A172 (cell line): ENCODE data around the gene MBNL2. TPM values are rescaled to one million over a fixed set of nuclear protein-coding genes. Genes with fewer than 3 reads are reported as not detected.

ENCODE experiments used
- DNase-seq: peaks from one replicate; pipeline ENCODE4 v3.0.0-alpha.2; 2015; ENCODE audit warnings: low spot score
- total RNA-seq: library from RNA; depleted of rRNA; stranded (reverse); fragments of >200 nt; shearing (Covaris generic); gene quantifications from 2 replicates; pipeline ENCODE4 v1.2.3, GENCODE V29; 2014

Gene MBNL2
- total RNA-seq, 1 experiment from 2014 or later = 204 TPM

DNA sequence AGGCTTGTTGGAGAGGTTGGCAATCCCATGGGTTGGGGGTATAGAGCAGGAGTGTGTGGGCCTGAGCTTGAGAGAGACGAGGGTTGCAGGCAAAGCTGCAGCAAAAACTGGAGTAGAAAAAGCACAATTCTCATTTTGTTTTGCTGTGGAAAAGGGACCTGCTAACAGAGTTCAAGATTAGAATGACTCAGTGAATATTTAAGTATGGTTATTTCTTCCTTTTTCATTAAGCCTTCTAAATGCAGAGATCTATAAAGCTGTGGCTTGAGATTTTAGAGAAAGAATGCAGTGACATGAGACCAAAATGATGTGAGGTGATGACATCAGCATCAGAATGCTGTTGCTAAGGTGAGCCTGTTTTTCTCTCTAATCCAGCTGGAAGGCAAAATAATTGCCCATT, 10.8 kb upstream of the MBNL2 start:
- no peak for DNase-seq

DNA sequence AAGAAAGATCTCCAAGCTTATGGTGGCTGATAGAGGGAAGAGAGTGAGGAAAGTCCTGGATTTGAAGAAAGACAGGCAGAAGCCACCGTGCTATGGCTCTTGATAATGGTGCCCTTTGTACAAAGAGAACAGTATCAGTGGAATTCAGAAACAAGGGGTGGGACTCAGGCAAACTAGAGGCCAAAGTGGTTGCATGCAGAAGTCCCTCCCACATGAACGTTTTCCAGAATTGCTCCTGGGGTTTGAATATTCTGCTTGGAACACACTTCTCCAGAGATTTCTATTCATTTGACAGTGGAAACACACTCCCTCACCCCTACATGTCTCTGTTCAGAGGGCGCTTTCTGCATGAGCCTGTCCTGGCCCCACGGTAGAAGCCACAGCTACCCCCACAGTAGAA, 10.1 kb upstream of the MBNL2 start:
- no peak for DNase-seq

DNA sequence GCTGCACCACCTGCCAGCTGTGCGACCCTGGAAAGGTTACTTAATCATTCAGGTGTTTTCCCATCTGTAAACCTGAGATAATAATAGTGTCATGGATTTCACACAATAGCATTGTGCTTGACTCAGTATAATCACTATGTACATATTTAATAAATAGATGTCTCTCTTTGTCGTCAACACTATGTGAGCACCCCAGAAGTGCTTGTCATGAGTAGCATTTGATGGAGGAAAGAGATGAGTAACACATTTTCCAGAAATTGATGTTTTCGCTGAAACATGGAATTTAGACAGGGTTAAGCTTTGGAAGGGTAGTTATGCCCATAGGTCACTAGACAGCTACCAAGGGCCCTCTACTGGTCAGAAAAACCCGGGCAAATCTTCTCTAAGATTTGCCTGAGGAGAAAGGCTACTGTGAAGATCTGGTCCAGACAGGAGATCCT, 9.5 kb upstream of the MBNL2 start:
- DNase-seq = peak; percentile 69

DNA sequence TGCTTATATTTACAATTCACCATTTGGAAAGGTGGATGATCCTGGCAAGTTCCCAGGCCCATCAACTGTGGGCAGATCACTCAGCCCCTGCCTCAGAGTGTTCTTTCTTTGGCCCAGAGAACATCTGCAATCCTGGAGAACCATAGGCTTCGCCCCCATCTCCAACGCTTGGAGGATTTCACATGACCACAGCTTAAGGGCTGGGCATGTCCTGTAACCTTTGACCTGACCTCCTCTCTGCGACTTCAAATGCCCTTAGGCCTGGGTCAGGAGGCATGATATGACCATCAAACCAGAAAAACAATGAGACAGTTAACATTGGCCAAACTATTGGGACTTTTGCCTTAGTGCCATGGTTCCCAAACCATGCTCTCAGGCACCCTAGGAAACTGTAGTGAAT, 7.2 kb upstream of the MBNL2 start:
- DNase-seq = no peak

DNA sequence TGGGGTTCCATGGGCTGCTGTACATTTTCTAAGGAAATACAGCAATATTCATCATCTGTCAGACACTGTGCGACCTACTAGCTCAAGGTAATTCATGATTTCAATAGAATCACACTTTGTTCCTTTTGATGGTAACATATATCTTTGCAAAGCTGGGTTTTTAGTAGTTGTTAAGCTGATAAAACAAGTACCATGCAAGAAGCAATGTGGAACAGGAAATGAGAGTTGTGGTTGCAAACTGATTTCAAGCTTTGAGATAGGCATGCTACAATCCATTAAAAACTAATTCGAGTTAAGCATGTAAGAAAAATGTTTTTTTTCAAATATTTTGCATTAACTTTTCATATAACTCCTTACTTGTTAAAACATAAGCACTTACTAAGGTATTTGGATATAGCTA, 6.8 kb upstream of the MBNL2 start:
- no peak for DNase-seq

DNA sequence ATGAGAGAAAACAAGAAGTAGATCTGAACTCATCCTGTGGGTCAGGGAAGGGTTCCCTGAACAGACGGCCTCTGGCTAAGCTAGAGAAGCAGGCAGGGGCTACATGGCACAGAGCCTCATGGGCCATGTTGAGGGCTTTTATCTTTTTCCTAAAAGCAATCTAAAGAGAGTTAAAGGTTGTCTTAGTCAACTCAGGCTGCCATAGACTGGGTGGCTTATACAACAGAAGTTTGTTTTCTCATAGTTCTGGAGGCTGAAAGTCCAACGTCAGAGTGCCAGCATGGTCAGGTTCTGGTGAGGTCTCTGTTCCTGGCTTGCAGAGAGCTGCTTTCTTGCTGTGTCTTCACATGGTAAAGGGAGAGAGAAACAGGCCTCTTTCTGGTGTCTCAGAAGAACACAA, 2.9 kb upstream of the MBNL2 start:
- DNase-seq = no peak

DNA sequence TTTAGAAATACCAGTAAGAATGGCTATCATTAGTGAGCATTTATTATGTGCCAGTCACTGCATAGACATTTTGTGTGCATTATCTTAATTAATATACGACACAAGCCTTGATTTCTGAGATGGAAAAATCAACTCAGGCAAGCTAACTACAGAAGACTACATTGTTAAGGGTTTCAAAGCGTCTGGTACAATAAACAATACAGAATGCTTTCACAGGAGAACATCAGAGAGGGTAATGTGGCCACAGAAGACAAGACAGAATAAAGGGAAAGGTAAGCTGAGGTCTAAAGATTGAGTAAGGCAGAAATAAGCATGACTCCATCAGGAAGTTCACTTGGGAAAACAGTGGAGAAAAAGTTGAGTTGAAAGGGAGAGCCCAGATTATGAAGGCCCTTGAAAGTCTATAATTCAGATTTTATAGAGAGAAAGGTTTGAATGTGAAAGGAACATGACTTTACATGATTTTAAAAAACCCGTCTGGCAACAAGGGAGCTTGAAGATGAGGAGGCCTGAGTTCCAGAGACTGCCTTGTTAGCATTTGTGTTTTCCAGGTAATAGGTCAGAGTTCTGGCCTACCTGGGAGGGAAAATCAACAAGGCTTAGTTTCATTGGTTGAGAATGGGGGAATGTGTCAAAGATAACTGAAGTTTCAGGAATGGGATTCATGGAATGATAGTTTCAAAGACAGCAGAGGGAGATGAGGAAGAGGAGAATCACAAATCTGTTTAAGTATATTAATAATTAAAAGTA, 1.8 kb upstream of the MBNL2 start:
- DNase-seq = no peak

DNA sequence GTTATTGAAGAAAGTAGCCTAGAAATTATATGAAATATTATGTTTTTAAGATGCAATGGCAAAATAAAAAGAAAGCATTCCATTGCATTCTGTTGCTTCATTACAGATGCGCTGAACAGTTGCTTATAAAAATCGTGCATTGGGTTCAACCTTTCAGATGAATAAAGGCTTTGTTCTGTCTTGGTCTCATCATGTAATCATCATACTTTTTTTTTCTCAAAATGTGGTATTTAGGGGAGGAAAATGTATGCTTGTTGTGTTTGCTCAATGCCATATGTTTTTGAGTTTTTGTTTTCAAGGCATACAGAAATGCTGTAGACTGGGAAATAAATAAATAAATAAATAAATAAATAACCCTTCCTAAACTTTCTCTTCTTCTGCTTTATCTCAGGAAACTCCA, 1.1 kb upstream of the MBNL2 start:
- DNase-seq = no peak

DNA sequence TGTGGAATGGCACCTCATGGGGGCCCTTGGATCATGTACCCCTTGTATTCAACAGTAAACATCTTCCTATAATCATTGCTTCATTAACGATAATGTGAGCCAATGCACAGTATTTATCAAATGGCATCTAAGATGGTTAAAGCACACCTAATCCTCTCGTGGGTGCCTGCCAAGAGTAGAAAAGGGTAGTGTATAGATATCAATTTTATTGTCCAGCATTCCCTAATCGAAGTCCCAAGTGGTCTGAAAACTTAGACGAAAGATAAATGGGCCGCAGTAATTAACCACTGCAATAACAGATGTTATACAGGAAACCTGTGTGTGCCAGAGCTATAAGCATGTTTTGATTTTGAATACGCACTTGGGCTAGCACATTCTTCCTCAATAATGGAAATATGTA, 667 bp upstream of the MBNL2 start:
- DNase-seq = no peak

DNA sequence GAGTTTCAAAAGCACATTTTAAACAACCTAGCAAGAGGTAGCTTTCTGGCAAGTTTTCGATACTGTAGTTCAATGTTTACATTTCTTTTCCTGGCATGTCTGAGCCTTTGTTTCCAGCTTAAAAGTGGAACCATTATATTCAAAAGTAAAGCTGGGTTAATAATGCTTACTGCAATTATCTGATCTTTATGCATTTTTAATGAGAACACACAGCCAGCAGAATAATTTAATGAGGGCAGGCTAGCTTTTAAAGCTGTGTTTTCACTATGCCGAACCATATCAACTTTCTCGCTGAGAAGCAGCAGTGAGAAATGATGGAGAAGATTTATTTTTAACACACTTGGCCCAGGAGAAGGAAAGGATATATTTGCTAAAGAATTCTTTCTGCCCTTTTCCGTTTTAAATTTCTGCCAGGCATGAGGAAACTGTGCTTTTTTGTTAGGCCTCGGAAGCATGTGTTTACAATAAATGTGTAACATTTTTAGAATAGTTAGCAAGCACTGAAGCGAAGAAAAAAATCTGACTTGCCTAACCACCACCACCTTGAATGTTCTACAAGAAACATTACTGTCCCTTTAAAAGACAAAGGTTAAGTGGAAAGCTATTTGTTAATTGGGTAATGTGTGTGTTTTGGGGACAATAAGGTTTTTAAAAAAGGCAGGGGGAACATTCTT, 1.0 kb downstream of the MBNL2 start:
- DNase-seq = no peak

DNA sequence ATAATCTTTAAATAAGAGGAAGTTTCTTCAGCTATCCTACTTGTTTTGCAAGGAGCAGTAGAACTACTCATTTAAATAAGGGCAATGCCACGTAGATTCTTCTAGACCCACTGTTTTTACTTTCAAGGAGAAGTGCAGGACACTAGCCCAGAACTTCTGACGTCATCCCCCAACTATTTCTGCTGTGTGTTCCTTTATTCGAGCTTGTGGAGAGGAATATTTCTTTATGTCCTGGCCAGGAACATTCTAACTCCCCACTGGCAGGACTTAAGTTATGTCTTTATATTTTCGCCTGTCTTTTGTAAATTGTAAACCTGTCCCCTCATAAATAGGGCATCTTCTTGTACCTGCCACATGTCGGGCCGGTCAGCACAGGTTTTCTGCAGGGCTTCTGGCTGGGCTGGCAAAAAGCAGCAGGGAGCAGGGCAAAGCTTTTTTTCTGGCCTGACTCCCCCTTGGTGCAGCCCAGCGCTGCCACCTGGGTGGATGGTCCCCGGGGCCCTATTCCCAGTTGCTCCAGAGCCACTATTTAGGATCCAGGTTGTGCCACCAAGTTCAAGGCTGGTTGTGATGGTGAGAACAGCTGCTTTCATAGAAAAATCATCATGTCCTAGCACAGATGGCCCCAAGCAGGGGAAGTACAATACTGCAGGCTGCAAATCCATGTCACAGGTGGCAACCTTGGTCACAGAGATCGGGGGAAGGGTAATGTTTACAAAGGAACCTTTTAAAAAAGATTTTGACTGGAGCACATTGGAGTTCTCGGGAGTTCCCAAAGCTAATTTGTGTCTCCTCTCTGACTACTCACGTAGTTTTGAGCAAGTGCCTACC, 1.8 kb downstream of the MBNL2 start:
- DNase-seq = peak; percentile 83

DNA sequence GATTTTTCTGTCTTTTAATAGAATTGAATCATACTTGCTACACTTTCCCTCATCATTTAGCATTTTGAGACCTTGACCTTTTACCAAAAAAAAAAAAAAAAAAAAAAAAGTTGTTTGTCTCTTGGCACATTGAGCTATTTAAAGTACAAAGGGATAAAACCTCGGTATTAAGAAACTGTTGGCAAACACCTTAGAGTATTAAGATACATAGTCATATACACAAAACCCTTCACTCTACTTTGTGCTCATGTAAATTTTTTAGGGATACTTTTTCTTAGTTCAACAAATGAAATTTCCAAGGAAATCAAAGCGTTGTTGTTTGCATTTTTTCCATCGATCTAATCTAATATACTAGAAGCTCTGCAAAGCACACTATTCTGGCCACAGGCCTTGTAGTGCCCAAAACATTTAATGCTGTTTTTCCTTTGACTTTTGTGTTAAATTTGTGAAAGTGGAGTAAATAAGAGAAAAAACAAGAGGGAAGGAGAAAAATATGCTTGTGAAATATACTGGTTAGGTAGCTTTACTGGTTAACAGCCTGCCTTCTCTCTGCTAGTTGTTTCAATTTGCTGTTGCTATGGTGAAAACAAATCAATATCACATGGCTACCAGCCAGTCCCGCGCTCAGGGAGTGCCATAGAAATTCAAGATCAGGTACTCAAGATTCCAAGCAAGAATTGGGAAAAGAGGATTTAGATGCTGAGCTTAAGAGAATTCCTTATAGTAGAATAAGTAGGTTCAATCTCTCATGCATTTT, 2.6 kb downstream of the MBNL2 start:
- no peak for DNase-seq

DNA sequence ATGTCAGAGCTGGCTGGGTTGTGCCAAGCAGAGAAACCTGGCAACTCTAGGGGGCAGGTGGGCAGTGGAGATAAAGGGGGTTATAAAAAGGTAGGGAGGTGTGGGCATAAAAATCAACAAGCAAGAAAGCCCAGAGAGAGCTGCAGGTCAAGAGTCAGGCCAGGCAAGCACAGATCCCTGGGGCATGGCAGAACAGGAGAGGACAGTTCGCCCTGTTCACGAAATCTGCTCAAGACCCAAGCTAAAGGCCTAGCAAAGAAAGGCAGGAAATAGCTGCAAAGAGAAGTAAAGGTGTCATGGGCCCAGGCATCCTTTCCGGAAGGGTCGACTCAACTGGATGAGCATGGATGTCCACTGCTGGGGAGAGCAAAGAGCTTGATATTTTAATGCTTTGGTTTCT, 3.4 kb downstream of the MBNL2 start:
- no peak for DNase-seq

DNA sequence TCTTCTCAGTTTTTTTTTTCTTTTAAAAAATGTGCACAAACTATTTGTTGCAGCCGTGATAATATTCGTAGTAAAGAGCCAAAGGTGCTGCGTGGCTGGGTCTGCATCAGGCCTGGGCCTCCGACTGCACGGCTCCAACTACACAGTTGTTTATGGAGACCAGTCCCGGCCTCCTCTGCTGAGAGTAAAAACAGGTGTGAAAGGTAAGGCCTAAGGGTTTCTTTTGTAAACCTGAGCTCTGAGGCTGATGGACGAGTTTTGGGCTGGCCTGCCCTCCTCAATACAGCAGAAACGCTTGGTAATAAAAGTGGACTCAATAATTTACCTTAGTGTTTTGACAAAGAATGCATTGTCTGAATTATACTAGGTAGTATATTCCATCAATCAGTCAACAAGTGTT, 3.9 kb downstream of the MBNL2 start:
- DNase-seq = no peak

DNA sequence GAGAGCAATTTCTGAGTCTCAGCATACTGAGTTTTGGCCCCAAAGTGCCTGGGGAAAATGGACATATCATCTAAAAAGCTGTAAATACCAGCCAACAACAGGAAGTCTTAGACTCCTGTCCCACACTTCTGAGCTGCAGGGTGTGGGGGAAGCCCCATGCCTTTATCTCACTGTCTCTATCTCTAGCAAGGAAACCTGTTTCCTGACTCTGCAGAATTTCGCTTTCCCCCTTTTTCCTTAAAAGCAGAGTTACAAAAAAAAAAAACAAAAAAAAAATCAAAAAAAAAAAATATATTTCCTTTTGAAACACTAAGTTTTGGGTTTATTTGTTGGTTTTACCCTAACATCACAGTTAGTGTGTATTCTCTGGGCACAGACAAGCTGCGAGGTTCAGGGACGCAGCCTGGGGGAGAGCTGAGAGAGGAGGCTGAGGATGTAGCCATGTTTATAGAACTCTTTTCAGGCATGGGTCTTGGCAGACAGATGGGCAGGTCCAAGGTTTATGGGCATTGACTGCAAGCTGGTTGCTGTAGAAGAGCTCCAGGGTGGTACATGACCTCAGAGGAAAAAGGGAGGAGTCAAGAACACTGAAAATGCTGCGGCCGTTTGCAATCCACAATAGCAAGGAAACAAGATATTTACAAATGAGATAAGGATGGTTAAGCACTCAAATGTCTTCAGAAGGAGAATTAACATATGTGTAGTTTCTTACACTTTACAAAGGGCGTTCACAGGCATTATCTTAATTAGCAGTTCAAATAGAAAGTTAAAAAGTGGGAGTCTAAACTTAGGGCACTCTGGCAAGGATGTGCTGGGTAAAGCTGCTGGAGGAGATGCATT, 4.9 kb downstream of the MBNL2 start:
- peak; percentile 68 for DNase-seq

DNA sequence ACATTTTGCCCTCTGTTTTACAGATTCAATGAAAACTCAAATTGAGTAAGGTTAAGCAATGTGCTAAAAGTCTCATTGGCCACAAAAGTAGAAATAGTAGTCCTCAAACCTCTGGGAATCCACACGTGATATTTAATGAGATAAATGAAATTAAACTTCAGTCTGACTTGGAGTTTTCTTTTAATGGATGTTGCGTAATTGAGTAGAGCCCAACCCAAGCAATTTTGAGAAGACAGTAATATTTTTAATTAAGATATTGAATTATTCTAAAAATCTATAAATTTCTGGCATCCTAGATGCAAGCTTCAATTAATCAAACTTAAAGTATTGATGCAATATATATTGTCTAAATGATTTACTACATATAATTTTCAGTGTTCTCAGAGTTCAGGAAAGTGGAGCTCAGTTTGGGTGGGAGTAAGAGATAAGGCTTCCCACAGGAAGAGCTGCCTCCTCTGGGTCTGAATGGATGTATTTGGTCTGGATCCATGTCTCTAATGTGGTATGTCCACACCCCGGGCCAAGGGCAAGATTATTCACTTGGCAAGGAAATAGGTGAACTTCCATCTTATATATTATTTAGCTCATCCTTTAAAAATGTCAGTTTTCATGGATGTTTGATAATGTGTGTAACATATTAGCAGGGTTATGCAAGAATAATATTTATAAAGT, 6.9 kb downstream of the MBNL2 start:
- no peak for DNase-seq

DNA sequence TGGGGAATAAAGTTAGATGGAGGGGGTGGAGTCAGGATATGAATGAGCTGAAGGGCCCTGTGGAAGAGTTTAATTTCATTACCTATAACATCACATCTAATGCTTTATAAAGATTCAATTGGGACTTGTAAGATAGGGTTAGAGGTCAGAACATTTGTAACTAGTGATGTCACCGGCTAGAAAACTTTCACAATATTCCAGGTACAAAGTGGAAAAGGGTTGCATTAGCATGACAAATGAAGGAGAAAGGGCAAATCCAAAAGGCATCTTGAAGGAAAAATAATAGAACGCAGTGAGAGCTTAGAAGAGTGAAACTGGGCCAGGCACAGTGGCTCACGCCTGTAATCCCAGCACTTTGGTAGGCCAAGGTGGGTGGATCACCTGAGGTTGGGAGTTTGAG, 7.6 kb downstream of the MBNL2 start:
- DNase-seq = no peak

DNA sequence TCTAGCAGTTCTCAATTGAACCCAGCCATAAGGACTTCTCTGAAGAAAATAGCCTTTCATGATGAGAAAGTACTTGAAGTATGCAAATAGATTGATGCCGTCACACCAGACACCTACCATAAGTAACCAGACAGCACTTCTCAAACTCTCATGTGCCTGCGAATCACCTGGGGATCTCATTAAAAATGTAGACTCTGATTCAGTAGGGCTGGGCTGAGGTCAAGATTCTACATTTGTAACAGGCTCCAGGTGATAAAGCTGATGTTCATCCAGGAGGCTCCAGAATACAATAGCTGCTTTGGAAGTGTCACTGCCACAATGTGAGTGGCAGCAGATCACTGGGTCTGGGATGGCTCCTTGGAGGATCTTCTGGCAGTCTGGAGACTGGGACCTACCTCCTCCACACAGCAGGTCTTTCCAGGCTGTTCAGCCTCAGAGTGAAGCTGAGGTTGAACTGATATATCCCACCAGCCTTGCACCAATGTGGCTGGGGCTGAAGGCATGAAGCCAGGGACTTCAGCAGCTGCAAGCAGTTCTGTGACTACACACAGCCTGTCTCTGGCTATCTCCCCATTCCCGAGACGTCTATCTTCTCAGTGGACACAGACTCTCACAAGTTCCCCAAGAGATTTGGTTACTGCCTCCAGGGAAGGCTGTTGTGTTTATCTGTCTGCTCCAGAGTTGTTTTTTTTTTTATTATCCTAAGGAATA, 9.1 kb downstream of the MBNL2 start:
- DNase-seq = no peak

DNA sequence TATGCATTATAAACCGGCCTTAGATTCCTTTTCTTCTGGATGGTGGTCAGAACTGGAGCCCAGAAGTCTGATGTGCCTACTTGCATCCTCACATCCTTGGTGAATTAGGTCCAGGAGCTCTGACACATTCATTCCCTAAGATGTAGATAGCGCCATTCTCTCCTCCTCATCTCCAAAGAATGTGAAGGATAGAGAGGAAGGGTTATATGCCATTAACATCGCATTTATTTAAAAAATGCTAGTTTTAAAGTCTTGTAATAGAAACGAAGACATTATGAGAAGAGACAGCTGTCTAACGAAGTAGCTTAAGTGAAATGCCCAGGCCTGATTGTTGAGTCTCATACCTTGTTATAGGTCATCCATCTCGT, 9.7 kb downstream of the MBNL2 start:
- DNase-seq = no peak

DNA sequence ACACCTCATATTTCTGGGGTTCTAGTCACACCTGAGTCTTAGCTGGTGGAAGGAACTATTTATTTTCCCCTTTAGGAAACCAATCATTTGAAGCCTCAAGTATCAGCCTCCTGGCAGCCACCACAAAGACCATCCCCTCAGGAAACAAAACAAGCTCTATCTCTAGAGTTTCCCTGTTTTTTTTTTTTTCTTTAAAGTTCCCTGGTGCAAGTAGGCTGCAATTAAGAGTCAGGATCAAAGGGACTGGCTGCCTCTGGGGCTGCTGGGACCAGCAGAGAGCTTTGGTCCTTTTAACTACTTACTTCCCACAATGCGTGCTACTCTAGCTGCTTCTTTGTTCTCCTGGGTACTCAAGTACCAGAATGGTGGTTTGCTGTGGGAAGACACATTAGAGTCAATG, 11.4 kb downstream of the MBNL2 start:
- no peak for DNase-seq
